ENCODE results near the gene PTPRG.

The PTPRG gene

DNA sequence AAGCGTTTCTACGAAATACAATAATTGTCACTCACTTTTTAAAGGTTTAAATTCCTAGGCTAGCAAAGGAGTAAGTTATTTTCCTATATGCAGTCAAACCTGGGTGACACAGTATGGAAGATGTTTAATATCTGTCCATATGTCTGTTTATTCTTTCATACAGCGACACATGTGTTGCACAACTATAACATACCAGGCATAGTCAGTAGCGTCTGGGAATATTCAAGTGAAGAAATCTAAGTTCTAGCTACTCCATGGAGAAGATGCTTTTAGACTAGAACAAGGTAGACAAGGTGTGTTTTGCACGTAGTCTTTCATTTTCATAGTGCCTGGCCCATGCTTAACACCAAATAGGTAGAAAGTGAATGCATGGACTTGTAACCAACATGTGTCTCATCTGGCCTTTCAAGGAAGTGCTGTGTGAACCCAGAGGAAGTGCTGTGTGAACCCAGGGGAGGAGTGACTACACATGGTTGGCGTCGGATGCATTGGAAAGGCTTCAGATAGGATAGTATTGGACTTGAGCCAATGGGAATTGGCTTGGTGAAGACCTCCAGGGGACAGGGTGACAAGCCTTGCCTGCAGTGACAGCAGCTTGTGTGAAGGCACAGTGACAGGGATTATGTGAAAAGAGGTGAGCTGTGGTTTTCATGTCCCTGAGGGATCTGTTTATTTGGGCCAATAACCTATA lies 267.0 kb downstream of the PTPRG start:
- TF ChIP-seq, protein P1, sequence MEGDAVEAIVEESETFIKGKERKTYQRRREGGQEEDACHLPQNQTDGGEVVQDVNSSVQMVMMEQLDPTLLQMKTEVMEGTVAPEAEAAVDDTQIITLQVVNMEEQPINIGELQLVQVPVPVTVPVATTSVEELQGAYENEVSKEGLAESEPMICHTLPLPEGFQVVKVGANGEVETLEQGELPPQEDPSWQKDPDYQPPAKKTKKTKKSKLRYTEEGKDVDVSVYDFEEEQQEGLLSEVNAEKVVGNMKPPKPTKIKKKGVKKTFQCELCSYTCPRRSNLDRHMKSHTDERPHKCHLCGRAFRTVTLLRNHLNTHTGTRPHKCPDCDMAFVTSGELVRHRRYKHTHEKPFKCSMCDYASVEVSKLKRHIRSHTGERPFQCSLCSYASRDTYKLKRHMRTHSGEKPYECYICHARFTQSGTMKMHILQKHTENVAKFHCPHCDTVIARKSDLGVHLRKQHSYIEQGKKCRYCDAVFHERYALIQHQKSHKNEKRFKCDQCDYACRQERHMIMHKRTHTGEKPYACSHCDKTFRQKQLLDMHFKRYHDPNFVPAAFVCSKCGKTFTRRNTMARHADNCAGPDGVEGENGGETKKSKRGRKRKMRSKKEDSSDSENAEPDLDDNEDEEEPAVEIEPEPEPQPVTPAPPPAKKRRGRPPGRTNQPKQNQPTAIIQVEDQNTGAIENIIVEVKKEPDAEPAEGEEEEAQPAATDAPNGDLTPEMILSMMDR (IDR thresholded peaks at IDR 0.05; ENCODE audit: insufficient read depth, low read depth, low read length, missing control alignments) = no peak
- no peak for DNase-seq (ENCODE audit: low read depth)

DNA sequence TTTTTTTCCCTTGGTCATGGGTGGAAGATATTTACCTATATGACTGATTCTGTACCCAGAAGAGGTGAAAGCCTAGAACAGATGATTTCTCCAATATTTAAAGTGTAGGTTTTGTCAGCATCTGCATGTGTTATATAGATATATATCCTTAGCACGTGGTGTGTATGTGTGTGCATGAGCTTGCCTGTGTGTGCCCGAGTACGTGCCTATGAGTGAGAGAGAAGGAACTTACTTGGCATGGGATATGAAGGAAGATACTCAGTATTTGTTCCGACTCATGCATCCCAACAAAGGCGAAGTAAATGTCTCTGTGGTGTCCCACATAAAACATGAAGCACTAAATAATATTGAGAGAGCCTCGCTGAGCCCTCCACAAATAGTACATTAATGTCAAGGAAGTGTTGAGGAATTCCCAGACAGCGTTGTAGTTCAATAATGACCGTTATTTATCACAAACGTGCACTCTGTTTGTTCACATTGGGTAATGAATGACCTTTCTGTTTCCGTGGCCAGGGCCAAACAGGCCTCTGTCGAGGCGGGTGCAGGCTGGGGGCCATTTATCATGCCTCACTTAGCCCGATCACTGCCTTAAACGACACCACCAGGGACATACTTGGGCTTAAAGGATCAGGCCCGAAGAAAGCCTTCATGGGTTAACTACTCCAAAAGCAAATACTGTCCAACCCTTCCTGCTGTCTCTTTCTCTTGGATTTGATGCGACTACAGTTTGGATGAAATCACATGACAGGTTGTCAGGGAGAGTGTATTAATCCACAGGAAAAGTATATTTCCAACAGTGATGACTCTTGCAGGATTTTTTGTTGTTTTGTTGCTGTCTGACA lies 267.7 kb downstream of the PTPRG start:
- H3K4me3 ChIP-seq (ENCODE audit: low read length) = no peak overlapping the region
- DNase-seq (ENCODE audit: low read depth) = no peak
- TF ChIP-seq, protein P1 (IDR thresholded peaks at IDR 0.05; ENCODE audit: insufficient read depth, low read depth, low read length, missing control alignments) = no peak

More for the DNA sequence above, 267.0 kb downstream of the PTPRG start:
- H3K4me3 ChIP-seq (ENCODE audit: low read length) = no peak overlapping the region

DNA sequence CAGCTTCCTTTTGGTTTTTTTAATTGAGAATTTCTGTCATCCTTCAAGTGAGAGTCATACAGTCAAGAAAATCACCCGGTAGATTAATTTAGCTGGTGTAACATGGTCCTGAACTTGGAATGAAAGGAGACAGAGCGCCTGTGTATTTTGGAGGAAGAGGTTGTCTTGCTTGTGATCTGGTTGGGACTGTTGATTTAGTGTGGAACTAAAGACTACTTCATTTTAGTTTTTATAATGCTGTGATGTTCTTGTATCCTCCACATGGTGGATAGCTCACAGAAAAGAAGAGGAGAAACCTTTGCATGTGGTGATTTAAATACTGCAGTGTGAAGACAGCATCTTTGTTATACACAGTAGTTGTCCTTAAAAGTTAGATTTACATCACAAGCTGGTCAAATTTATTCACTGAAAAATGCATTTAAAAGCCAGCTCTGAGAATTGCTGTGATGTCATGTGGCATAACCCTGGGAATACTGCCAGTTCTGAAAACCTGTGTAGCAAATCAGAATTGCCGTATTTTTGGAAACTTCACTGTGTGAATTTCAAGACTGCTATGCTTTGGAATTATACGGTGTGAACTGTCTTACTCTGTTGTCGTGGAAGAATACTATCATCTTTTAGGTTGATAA lies 268.5 kb downstream of the PTPRG start:
- TF ChIP-seq, protein P1 (IDR thresholded peaks at IDR 0.05; ENCODE audit: insufficient read depth, low read depth, low read length, missing control alignments) = no peak
- DNase-seq (ENCODE audit: low read depth) = no peak
- no peak overlapping the region for H3K4me3 ChIP-seq (ENCODE audit: low read length)

DNA sequence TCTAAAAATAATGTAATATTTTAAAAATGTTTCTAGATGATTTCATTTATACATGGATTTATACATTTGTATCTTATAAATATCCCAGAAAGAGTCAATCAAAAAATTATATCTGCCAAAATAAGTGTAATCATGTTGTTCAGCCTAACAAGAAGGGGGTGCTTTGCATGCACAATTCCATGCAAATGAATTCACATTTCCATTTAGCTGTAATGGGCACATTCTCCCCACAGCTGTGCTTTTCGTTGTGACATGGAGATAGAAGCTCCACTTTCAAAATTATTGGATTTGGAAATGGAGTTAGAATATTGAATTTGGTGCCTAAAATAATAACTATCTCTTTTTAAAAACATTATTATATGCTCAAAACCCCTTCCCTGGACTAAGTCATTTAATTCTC lies 270.6 kb downstream of the PTPRG start:
- no peak overlapping the region for H3K4me3 ChIP-seq (ENCODE audit: low read length)
- no peak for DNase-seq (ENCODE audit: low read depth)
- TF ChIP-seq, protein P1 (IDR thresholded peaks at IDR 0.05; ENCODE audit: insufficient read depth, low read depth, low read length, missing control alignments) = no peak

DNA sequence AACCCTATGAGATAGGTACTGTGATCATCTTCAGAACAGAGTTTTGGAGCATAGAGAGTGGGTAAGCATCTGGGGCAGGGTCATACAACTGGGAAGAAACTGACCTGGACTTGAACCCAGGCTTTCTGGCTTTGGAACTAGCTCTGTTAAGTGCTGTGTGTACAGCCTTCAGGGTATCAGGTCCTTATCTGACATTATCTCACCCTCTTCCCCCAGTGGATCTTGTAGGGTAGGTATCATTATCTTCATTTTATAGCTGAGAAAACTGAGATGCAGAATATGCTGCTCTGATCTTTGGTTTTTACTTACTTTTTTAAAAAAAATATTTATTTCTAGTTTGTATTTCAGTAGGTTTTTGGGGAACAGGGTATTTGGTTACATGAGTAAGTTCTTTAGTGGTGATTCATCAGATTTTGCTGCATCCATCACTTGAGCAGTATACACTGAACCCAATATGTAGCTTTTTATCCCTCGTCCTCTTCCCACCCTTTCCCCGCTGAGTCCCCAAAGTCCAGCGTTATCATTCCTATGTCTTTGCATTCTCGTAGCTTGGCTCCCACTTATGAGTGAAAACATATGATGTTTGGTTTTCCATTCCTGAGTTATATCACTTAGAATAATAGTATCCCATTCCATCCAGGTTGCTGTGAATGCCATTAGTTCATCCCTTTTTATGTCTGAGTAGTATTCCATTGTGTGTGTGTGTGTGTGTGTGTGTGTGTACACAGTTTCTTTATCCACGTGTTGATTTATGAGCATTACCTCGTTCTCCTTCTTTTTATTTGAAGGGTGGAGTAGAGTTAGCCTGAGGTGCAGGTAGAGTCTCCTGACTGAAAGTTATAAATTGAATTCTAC lies 271.2 kb downstream of the PTPRG start:
- no peak for DNase-seq (ENCODE audit: low read depth)
- no peak overlapping the region for H3K4me3 ChIP-seq (ENCODE audit: low read length)
- TF ChIP-seq, protein P1 (IDR thresholded peaks at IDR 0.05; ENCODE audit: insufficient read depth, low read depth, low read length, missing control alignments) = no peak

DNA sequence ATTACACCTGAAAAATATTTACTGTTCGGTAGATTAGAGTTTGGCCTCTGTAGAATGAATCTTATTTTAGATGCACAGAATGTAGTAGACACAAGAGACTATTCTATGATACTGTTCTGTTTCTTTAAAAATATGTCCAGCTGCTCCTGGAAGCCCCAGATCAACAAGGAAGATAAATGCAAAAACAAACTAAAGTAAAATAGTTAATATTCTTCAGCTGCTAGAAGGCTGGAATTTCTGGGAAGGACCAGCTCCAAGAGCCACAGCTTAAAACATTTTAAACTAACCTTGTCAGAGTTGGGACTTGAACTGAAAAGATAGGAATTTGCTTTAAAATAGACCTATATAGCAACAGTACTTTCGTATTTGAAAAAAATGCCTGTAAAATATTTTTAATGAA lies 277.9 kb downstream of the PTPRG start:
- DNase-seq (ENCODE audit: low read depth) = no peak
- TF ChIP-seq, protein P1 (IDR thresholded peaks at IDR 0.05; ENCODE audit: insufficient read depth, low read depth, low read length, missing control alignments) = no peak
- H3K4me3 ChIP-seq (ENCODE audit: low read length) = no peak overlapping the region
